ENCODE measurements around the gene ATG16L1. TPM values are rescaled to one million over a fixed set of nuclear protein-coding genes. Genes with fewer than 3 reads are reported as not detected.

Gene ATG16L1
- total RNA-seq, 1 experiment from 2014 or later, result 52.3 TPM

- ATAC-seq (no peak), DNase-seq (ENCODE audit: low read depth, low spot score) (no peak)
- no peaks in the 10 kb centered on the region for H3K27me3 ChIP-seq (ENCODE audit: control insufficient read depth, insufficient read depth, low read length)
- H3K27ac ChIP-seq (ENCODE audit: low read length), result no peak overlapping the region
- H3K4me3 ChIP-seq (ENCODE audit: low read depth in 2 of 2, low read length in 2 of 2), result no peak overlapping the region
- in situ Hi-C loops (cut with HindIII; ENCODE audit: low pct_unique_long_range_greater_than_20kb, low sequenced_read_pairs) (no loop called here), intact Hi-C loops (cut with micrococcal nuclease; ENCODE audit: unreplicated experiment) (no loop called here)
- BruUV-seq (replicated peaks), result no TSS peak
- no peaks in the 10 kb centered on the region for H3K9me3 ChIP-seq (ENCODE audit: control insufficient read depth, insufficient read depth, low read depth, low read length)
- no peaks in the 10 kb centered on the region for H3K36me3 ChIP-seq (ENCODE audit: control insufficient read depth, insufficient read depth, low read length)
- CTCF ChIA-PET, result no interaction called here
- no peak for TF ChIP-seq CTCF (IDR thresholded peaks at IDR 0.05)
- TF ChIP-seq REST (IDR thresholded peaks at IDR 0.05; ENCODE audit: insufficient read depth in 1 of 2, low read depth in 2 of 2, low read length in 1 of 2), result no peak
- no peak for TF ChIP-seq TCF7L2 (IDR thresholded peaks at IDR 0.05; ENCODE audit: low read depth, low read length)
- TF ChIP-seq SIN3A (IDR thresholded peaks at IDR 0.05; ENCODE audit: borderline replicate concordance, insufficient read depth, low read depth, low read length), result no peak
- no peak for TF ChIP-seq POLR2AphosphoS5 (IDR thresholded peaks at IDR 0.05; ENCODE audit: low read depth, low read length)
- peaks cover 26% of the 10 kb centered on the region for H3K4me1 ChIP-seq (ENCODE audit: control insufficient read depth, insufficient read depth, low read length)
- POLR2A ChIA-PET, result no interaction called here
Observed at GRCh38 chr2:233213011-233213410, 38.5 kb upstream of the ATG16L1 start.

GRCh38 chr2:233213975-233214374, 37.5 kb upstream of the ATG16L1 start:
- in situ Hi-C loops (cut with HindIII; ENCODE audit: low pct_unique_long_range_greater_than_20kb, low sequenced_read_pairs) (no loop called here), intact Hi-C loops (cut with micrococcal nuclease; ENCODE audit: unreplicated experiment) (no loop called here)
- no peak for ATAC-seq
- DNase-seq (ENCODE audit: low read depth, low spot score), result no peak
- BruUV-seq (replicated peaks), result no TSS peak
- no peak overlapping the region for H3K27ac ChIP-seq (ENCODE audit: low read length)
- H3K4me1 ChIP-seq (ENCODE audit: control insufficient read depth, insufficient read depth, low read length), result peaks cover 22% of the 10 kb centered on the region
- no peaks in the 10 kb centered on the region for H3K9me3 ChIP-seq (ENCODE audit: control insufficient read depth, insufficient read depth, low read depth, low read length)
- TF ChIP-seq CTCF (IDR thresholded peaks at IDR 0.05), result no peak
- TF ChIP-seq TCF7L2 (IDR thresholded peaks at IDR 0.05; ENCODE audit: low read depth, low read length), result no peak
- TF ChIP-seq SIN3A (IDR thresholded peaks at IDR 0.05; ENCODE audit: borderline replicate concordance, insufficient read depth, low read depth, low read length), result no peak
- no peak for TF ChIP-seq REST (IDR thresholded peaks at IDR 0.05; ENCODE audit: insufficient read depth in 1 of 2, low read depth in 2 of 2, low read length in 1 of 2)
- TF ChIP-seq POLR2AphosphoS5 (IDR thresholded peaks at IDR 0.05; ENCODE audit: low read depth, low read length), result no peak
- ChIA-PET CTCF (no interaction called here), POLR2A (no interaction called here)
- no peaks in the 10 kb centered on the region for H3K36me3 ChIP-seq (ENCODE audit: control insufficient read depth, insufficient read depth, low read length)
- H3K27me3 ChIP-seq (ENCODE audit: control insufficient read depth, insufficient read depth, low read length), result no peaks in the 10 kb centered on the region
- H3K4me3 ChIP-seq (ENCODE audit: low read depth in 2 of 2, low read length in 2 of 2), result no peak overlapping the region
